Measurements from ENCODE around the gene CCDC194. TPM values are rescaled to one million over a fixed set of nuclear protein-coding genes. Genes with fewer than 3 reads are reported as not detected.
A peak's percentile ranks its signal among the peaks of the same experiment; 100 is the strongest.

CCDC194 gene
- total and polyA plus RNA-seq, 2 of the 13 experiments (the other 11 are each of a cell fraction or from before 2014, with no cell fraction given): 0.13 to 0.21 TPM

- TF ChIP-seq NFAT5 (CRISPR knock-in tag; IDR thresholded peaks at IDR 0.05): no peak
- no peak for TF ChIP-seq PAX8 (CRISPR knock-in tag; IDR thresholded peaks at IDR 0.05; ENCODE audit: borderline replicate concordance)
- no peak for TF ChIP-seq ZNF781 (CRISPR knock-in tag; IDR thresholded peaks at IDR 0.05; ENCODE audit: borderline replicate concordance, not compliant biosample characterization)
- TF ChIP-seq ZNF615 (CRISPR knock-in tag; IDR thresholded peaks at IDR 0.05; ENCODE audit: borderline replicate concordance): no peak
- TF ChIP-seq ZNF780A (CRISPR knock-in tag; IDR thresholded peaks at IDR 0.05): no peak
- TF ChIP-seq PAWR (CRISPR knock-in tag; IDR thresholded peaks at IDR 0.05; ENCODE audit: borderline replicate concordance): no peak
- TF ChIP-seq HIC2 (CRISPR knock-in tag; IDR thresholded peaks at IDR 0.05; ENCODE audit: low read depth): no peak
- no peak for TF ChIP-seq NRL (CRISPR knock-in tag; IDR thresholded peaks at IDR 0.05; ENCODE audit: borderline replicate concordance)
- peak; percentile 30; the same call in 1 of the 2 replicates for TF ChIP-seq KDM5B (CRISPR knock-in tag; IDR thresholded peaks at IDR 0.05; ENCODE audit: borderline replicate concordance)
- no peak for TF ChIP-seq HNRNPL (IDR thresholded peaks at IDR 0.05; ENCODE audit: low read depth, low read length)
- no peak; the same call in 1 of the 2 replicates for TF ChIP-seq DRAP1 (CRISPR knock-in tag; IDR thresholded peaks at IDR 0.05)
- TF ChIP-seq GABPB1 (CRISPR knock-in tag; IDR thresholded peaks at IDR 0.05): peak; percentile 59
- TF ChIP-seq ZNF775 (CRISPR knock-in tag; IDR thresholded peaks at IDR 0.05; ENCODE audit: borderline replicate concordance): no peak
- TF ChIP-seq DR1 (CRISPR knock-in tag; IDR thresholded peaks at IDR 0.05): peak; percentile 27; the same call in 1 of the 2 replicates
Measured at GRCh38 chr19:17390665-17391370, 3.2 kb downstream of the CCDC194 start (continued).
